Glomerular visceral epithelial cell (primary cell): ENCODE results near the gene SZT2.
A peak's percentile ranks its signal among the peaks of the same experiment; 100 is the strongest.

Experiments used
- DNase-seq: peaks from one replicate; pipeline ENCODE4 v3.0.0-alpha.2; 2016; ENCODE audit errors: extremely low spot score

SZT2 gene

GRCh38 chr1:43389326-43390313, at the start of gene SZT2, which contains the start of gene MED8:
Gene SZT2, plus strand, starts transcription at chr1:43389899. Its CDS starts 70 bp downstream, at chr1:43389969.
Gene MED8, minus strand, starts transcription at chr1:43389800. Its CDS starts 36 bp downstream, at chr1:43389764.
- DNase-seq: peak; percentile 93

- DNase-seq: no peak
These were observed 49.1 kb upstream of the SZT2 start for GRCh38 chr1:43340559-43340958.

- DNase-seq: no peak
These were observed 45.3 kb upstream of the SZT2 start for GRCh38 chr1:43344267-43344850.

GRCh38 chr1:43345120-43345519, 44.6 kb upstream of the SZT2 start:
- no peak for DNase-seq

- no peak for DNase-seq
These were observed 43.1 kb upstream of the SZT2 start for GRCh38 chr1:43346636-43347035.

GRCh38 chr1:43348343-43348808, 41.3 kb upstream of the SZT2 start:
- no peak for DNase-seq

- DNase-seq: peak; percentile 81
These were observed 40.7 kb upstream of the SZT2 start for GRCh38 chr1:43348809-43349593.

GRCh38 chr1:43349594-43350306, 39.9 kb upstream of the SZT2 start:
- no peak for DNase-seq

- no peak for DNase-seq
These were observed 38.7 kb upstream of the SZT2 start for GRCh38 chr1:43350976-43351375.

GRCh38 chr1:43351421-43352350, 38.0 kb upstream of the SZT2 start:
- no peak for DNase-seq

GRCh38 chr1:43352351-43352705, 37.4 kb upstream of the SZT2 start:
- no peak for DNase-seq

- no peak for DNase-seq
These were observed 36.8 kb upstream of the SZT2 start for GRCh38 chr1:43352881-43353280.

- no peak for DNase-seq
These were observed 35.2 kb upstream of the SZT2 start for GRCh38 chr1:43354471-43354870.

- DNase-seq: no peak
These were observed 34.8 kb upstream of the SZT2 start for GRCh38 chr1:43354936-43355335.

- no peak for DNase-seq
These were observed 32.4 kb upstream of the SZT2 start for GRCh38 chr1:43357251-43357650.

- DNase-seq: peak; percentile 38
These were observed 31.5 kb upstream of the SZT2 start for GRCh38 chr1:43358121-43358745.

GRCh38 chr1:43358746-43359693, 30.7 kb upstream of the SZT2 start, which contains the start of gene CDC20:
Gene CDC20, plus strand, starts transcription at chr1:43358981. Its CDS starts 235 bp downstream, at chr1:43359216.
- DNase-seq: peak; percentile 98

GRCh38 chr1:43359696-43360095, 30.0 kb upstream of the SZT2 start:
- peak; percentile 62 for DNase-seq

- DNase-seq: no peak
These were observed 29.1 kb upstream of the SZT2 start for GRCh38 chr1:43360616-43361015.
